ENCODE results near the gene MTX2. TPM values are rescaled to one million over a fixed set of nuclear protein-coding genes. Genes with fewer than 3 reads are reported as not detected.

The MTX2 gene
- total and polyA plus RNA-seq, 2 experiments from 2014 or later = 38.6 to 54.8 TPM

- Histone ChIP-seq H2AFZ (no peak overlapping the region), H3K4me1 (ENCODE audit: insufficient read depth) (no peaks in the 10 kb centered on the region), H3K4me2 (no peak overlapping the region), H3K27ac (no peak overlapping the region), H3K36me3 (replicated peaks; ENCODE audit: insufficient read depth, low read depth) (no peaks in the 10 kb centered on the region), H4K20me1 (ENCODE audit: insufficient read depth, poor library complexity, severe bottlenecking) (peaks cover 26% of the 10 kb centered on the region), H3K4me3 (no peak overlapping the region), H3K9me3 (ENCODE audit: low read depth) (no peaks in the 10 kb centered on the region), H3K9me2 (replicated peaks; ENCODE audit: insufficient read depth) (no peaks in the 10 kb centered on the region), H3K79me2 (peaks cover 89% of the 10 kb centered on the region), H3K27me3 (no peaks in the 10 kb centered on the region)
- DNase-seq (ENCODE audit: low spot score) = no peak
- TF ChIP-seq EZH2 (IDR thresholded peaks at IDR 0.05; ENCODE audit: borderline replicate concordance) (no peak), EZH2phosphoT487 (IDR thresholded peaks at IDR 0.05; ENCODE audit: low read depth, severe bottlenecking, unreplicated experiment) (no peak)
- TF ChIP-seq, protein P1, sequence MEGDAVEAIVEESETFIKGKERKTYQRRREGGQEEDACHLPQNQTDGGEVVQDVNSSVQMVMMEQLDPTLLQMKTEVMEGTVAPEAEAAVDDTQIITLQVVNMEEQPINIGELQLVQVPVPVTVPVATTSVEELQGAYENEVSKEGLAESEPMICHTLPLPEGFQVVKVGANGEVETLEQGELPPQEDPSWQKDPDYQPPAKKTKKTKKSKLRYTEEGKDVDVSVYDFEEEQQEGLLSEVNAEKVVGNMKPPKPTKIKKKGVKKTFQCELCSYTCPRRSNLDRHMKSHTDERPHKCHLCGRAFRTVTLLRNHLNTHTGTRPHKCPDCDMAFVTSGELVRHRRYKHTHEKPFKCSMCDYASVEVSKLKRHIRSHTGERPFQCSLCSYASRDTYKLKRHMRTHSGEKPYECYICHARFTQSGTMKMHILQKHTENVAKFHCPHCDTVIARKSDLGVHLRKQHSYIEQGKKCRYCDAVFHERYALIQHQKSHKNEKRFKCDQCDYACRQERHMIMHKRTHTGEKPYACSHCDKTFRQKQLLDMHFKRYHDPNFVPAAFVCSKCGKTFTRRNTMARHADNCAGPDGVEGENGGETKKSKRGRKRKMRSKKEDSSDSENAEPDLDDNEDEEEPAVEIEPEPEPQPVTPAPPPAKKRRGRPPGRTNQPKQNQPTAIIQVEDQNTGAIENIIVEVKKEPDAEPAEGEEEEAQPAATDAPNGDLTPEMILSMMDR (IDR thresholded peaks at IDR 0.05; ENCODE audit: poor library complexity) = no peak
- 86% methylated on average over 1 of the region's 1 CpG for WGBS (ENCODE audit: low lambda C conversion rate, missing lambda C conversion rate)
These were observed 15.3 kb downstream of the MTX2 start for GRCh38 chr2:176284461-176285049.

- H3K79me2 ChIP-seq = peaks cover 91% of the 10 kb centered on the region
These were observed 16.1 kb downstream of the MTX2 start for GRCh38 chr2:176285321-176285720.

DNA sequence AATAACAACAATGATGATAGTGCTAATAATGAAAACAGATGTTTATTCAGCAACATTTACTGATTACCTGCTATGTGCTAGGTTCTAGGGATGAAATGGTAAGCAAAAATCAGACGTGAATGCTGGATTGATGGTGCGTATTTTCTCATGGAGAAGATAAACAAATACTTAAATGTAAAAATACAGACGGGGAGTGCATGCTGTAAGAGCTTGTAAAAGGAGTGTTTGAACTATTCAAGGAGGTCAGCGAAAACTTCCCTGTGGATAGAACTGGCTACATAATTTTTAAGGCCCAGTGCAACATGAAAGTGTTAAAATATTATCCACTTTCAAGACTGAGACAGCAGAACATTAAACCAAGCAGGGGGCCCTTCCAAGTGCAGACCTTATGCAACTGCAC is 22.1 kb downstream of the MTX2 start:
- TF ChIP-seq, protein P1 (IDR thresholded peaks at IDR 0.05; ENCODE audit: poor library complexity) = no peak
- TF ChIP-seq EZH2phosphoT487 (IDR thresholded peaks at IDR 0.05; ENCODE audit: low read depth, severe bottlenecking, unreplicated experiment) (no peak), EZH2 (IDR thresholded peaks at IDR 0.05; ENCODE audit: borderline replicate concordance) (no peak)
- 62% methylated on average over 4 of the region's 4 CpGs for WGBS (ENCODE audit: low lambda C conversion rate, missing lambda C conversion rate)
- H3K79me2 ChIP-seq = peaks cover 80% of the 10 kb centered on the region

More at GRCh38 chr2:176285321-176285720, 16.1 kb downstream of the MTX2 start:
- Histone ChIP-seq H3K27me3 (no peaks in the 10 kb centered on the region), H4K20me1 (ENCODE audit: insufficient read depth, poor library complexity, severe bottlenecking) (peaks cover 27% of the 10 kb centered on the region), H3K9me2 (replicated peaks; ENCODE audit: insufficient read depth) (no peaks in the 10 kb centered on the region), H3K4me2 (no peak overlapping the region), H3K4me1 (ENCODE audit: insufficient read depth) (no peaks in the 10 kb centered on the region), H3K4me3 (no peak overlapping the region), H3K9me3 (ENCODE audit: low read depth) (no peaks in the 10 kb centered on the region), H3K27ac (no peak overlapping the region), H3K36me3 (replicated peaks; ENCODE audit: insufficient read depth, low read depth) (no peaks in the 10 kb centered on the region), H2AFZ (no peak overlapping the region)
- TF ChIP-seq EZH2phosphoT487 (IDR thresholded peaks at IDR 0.05; ENCODE audit: low read depth, severe bottlenecking, unreplicated experiment) = no peak
- TF ChIP-seq, protein P1 (IDR thresholded peaks at IDR 0.05; ENCODE audit: poor library complexity) = no peak
- TF ChIP-seq EZH2 (IDR thresholded peaks at IDR 0.05; ENCODE audit: borderline replicate concordance) = no peak
- DNase-seq (ENCODE audit: low spot score) = no peak

More for the DNA sequence above, 22.1 kb downstream of the MTX2 start:
- H3K9me3 ChIP-seq (ENCODE audit: low read depth) = no peaks in the 10 kb centered on the region
- H2AFZ ChIP-seq = no peak overlapping the region
- H3K36me3 ChIP-seq (replicated peaks; ENCODE audit: insufficient read depth, low read depth) = no peaks in the 10 kb centered on the region
- H3K4me3 ChIP-seq = no peak overlapping the region
- no peaks in the 10 kb centered on the region for H3K4me1 ChIP-seq (ENCODE audit: insufficient read depth)
- H3K9me2 ChIP-seq (replicated peaks; ENCODE audit: insufficient read depth) = no peaks in the 10 kb centered on the region
- no peak for DNase-seq (ENCODE audit: low spot score)
- no peaks in the 10 kb centered on the region for H3K27me3 ChIP-seq
- peaks cover 40% of the 10 kb centered on the region for H4K20me1 ChIP-seq (ENCODE audit: insufficient read depth, poor library complexity, severe bottlenecking)
- H3K27ac ChIP-seq = no peak overlapping the region
- H3K4me2 ChIP-seq = no peak overlapping the region

All from hepatocyte (in vitro differentiated cells).